OCI-LY3 (cell line): ENCODE data around the gene XAB2.

Source experiments
- H2AFZ ChIP-seq: fragments of 200-600, 300-600 bp; shearing (Covaris generic); 2 replicates; pipeline ENCODE4 v1.6.0; 2014; ENCODE audit warnings: antibody characterized with exemption, low read depth, low read length
- H3K27ac ChIP-seq: fragments of 200-600, 300-600 bp; sonication (generic); 2 replicates; pipeline ENCODE4 v1.5.1; 2014; ENCODE audit warnings: mild to moderate bottlenecking, low read length, moderate library complexity, mixed read lengths
- H3K27me3 ChIP-seq: fragments of 200-600, 300-600 bp; sonication (generic); 2 replicates; pipeline ENCODE4 v1.6.1; 2014; ENCODE audit warnings: low read depth, low read length, mixed read lengths
- H3K36me3 ChIP-seq: fragments of 200-600, 300-600 bp; sonication (generic); replicated peaks from 2 replicates; pipeline ENCODE3; 2014; ENCODE audit warnings: low read depth, low read length, mixed read lengths
- H3K4me1 ChIP-seq: fragments of 300-600, 200-600 bp; sonication (generic); 2 replicates; pipeline ENCODE4 v1.6.1; 2014; ENCODE audit warnings: low read length, mixed read lengths
- H3K4me2 ChIP-seq: fragments of 200-600, 300-600 bp; sonication (generic); 2 replicates; pipeline ENCODE4 v1.6.1; 2014; ENCODE audit warnings: low read length, mixed read lengths
- H3K4me3 ChIP-seq: fragments of 300-600, 200-600 bp; sonication (generic); 2 replicates; pipeline ENCODE4 v1.5.1; 2014; ENCODE audit warnings: antibody characterized with exemption, mild to moderate bottlenecking, low read length, moderate library complexity
- H3K79me2 ChIP-seq: fragments of 300-600, 200-600 bp; shearing (Covaris generic); 2 replicates; pipeline ENCODE4 v1.6.1; 2014; ENCODE audit warnings: mild to moderate bottlenecking, low read length, mixed read lengths
- H3K9ac ChIP-seq: fragments of 300-600, 200-600 bp; shearing (Covaris generic); 2 replicates; pipeline ENCODE4 v1.6.0; 2014; ENCODE audit warnings: mild to moderate bottlenecking, low read length, moderate library complexity
- H3K9me3 ChIP-seq: fragments of 200-600, 300-600 bp; shearing (Covaris generic); 2 replicates; pipeline ENCODE4 v1.6.1; 2014; ENCODE audit warnings: low read length, mixed read lengths; ENCODE audit not compliant: insufficient read depth
- H4K20me1 ChIP-seq: fragments of 200-600, 300-600 bp; sonication (generic); 2 replicates; pipeline ENCODE4 v1.6.1; 2016; ENCODE audit warnings: low read length, mixed read lengths; ENCODE audit not compliant: insufficient read depth
- EZH2phosphoT487 ChIP-seq: fragments of 200-600 bp; shearing (Covaris generic); IDR thresholded peaks from 2 replicates; pipeline ENCODE4 v1.6.1; 2018; ENCODE audit warnings: antibody characterized with exemption, mixed run types, low read depth
- TF ChIP-seq, protein P1 (sequence below): fragments of 200-600, 300-600 bp; sonication (generic); IDR thresholded peaks from 2 replicates; pipeline ENCODE4 v1.5.1; 2014; ENCODE audit warnings: antibody characterized with exemption, low read length, low read depth

The XAB2 gene

GRCh38 chr19:7598180-7598579 lies 31.2 kb downstream of the XAB2 start:
- Histone ChIP-seq H4K20me1 (no peaks in the 10 kb centered on the region), H2AFZ (no peak overlapping the region), H3K9ac (no peak overlapping the region), H3K4me3 (no peak overlapping the region), H3K9me3 (no peaks in the 10 kb centered on the region), H3K79me2 (no peaks in the 10 kb centered on the region), H3K36me3 (no peaks in the 10 kb centered on the region), H3K27ac (no peak overlapping the region), H3K4me2 (no peak overlapping the region), H3K27me3 (peaks cover 4% of the 10 kb centered on the region), H3K4me1 (no peaks in the 10 kb centered on the region)
- TF ChIP-seq EZH2phosphoT487: no peak
- TF ChIP-seq, protein P1, sequence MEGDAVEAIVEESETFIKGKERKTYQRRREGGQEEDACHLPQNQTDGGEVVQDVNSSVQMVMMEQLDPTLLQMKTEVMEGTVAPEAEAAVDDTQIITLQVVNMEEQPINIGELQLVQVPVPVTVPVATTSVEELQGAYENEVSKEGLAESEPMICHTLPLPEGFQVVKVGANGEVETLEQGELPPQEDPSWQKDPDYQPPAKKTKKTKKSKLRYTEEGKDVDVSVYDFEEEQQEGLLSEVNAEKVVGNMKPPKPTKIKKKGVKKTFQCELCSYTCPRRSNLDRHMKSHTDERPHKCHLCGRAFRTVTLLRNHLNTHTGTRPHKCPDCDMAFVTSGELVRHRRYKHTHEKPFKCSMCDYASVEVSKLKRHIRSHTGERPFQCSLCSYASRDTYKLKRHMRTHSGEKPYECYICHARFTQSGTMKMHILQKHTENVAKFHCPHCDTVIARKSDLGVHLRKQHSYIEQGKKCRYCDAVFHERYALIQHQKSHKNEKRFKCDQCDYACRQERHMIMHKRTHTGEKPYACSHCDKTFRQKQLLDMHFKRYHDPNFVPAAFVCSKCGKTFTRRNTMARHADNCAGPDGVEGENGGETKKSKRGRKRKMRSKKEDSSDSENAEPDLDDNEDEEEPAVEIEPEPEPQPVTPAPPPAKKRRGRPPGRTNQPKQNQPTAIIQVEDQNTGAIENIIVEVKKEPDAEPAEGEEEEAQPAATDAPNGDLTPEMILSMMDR: no peak

DNA sequence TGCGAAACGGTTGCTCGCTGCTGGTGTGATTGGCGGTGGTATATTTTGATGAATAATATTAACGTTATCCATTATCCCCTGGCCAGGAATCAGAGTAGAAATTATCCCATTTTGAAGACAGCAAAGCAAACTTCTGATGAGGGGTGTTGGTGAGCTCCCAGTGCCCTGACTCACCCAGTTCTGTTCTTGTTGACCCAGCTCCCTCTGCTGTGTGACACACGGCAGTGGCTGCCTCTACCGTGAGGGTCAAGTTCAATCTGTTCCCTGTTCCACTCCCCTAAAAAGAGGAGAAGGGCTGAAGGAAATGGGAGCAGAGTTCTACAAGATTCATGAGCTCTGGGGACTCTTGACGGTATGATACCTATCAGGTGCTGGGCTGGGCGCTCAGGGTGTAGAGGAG lies 31.7 kb downstream of the XAB2 start:
- no peaks in the 10 kb centered on the region for H3K36me3 ChIP-seq
- TF ChIP-seq, protein P1: no peak
- no peak for TF ChIP-seq EZH2phosphoT487

GRCh38 chr19:7596211-7596937 lies 33.0 kb downstream of the XAB2 start:
- Histone ChIP-seq H3K4me1 (no peaks in the 10 kb centered on the region), H3K27me3 (peaks cover 4% of the 10 kb centered on the region), H3K27ac (no peak overlapping the region), H3K4me2 (peak overlapping the region; percentile 75), H3K4me3 (peak overlapping the region; percentile 74), H2AFZ (no peak overlapping the region), H3K9ac (peak overlapping the region; percentile 36; the same call in 1 of the 2 replicates), H3K36me3 (no peaks in the 10 kb centered on the region), H4K20me1 (no peaks in the 10 kb centered on the region), H3K9me3 (no peaks in the 10 kb centered on the region), H3K79me2 (no peaks in the 10 kb centered on the region)
- no peak for TF ChIP-seq EZH2phosphoT487
- TF ChIP-seq, protein P1: no peak

More for the DNA sequence above, 31.7 kb downstream of the XAB2 start:
- H3K4me2 ChIP-seq: no peak overlapping the region
- no peak overlapping the region for H3K27ac ChIP-seq
- no peak overlapping the region for H2AFZ ChIP-seq
- H4K20me1 ChIP-seq: no peaks in the 10 kb centered on the region
- no peaks in the 10 kb centered on the region for H3K9me3 ChIP-seq
- no peak overlapping the region for H3K4me3 ChIP-seq
- no peaks in the 10 kb centered on the region for H3K4me1 ChIP-seq
- H3K27me3 ChIP-seq: peaks cover 4% of the 10 kb centered on the region
- H3K79me2 ChIP-seq: no peaks in the 10 kb centered on the region
- H3K9ac ChIP-seq: no peak overlapping the region

- H3K9ac ChIP-seq: peak within 1 kb of the TSS; percentile 36; the same call in 1 of the 2 replicates
- no peak within 1 kb of the TSS for H3K27ac ChIP-seq
- H3K27me3 ChIP-seq: peaks cover 4% of the 10 kb centered on the region
- H3K36me3 ChIP-seq: no peaks in the 10 kb centered on the region
- H2AFZ ChIP-seq: no peak within 1 kb of the TSS; the same call in 1 of the 2 replicates
- peak within 1 kb of the TSS; percentile 75 for H3K4me2 ChIP-seq
- H3K9me3 ChIP-seq: no peaks in the 10 kb centered on the region
- peak within 1 kb of the TSS; percentile 74 for H3K4me3 ChIP-seq
- no peaks in the 10 kb centered on the region for H3K4me1 ChIP-seq
- H3K79me2 ChIP-seq: no peaks in the 10 kb centered on the region
- no peaks in the 10 kb centered on the region for H4K20me1 ChIP-seq
- TF ChIP-seq EZH2phosphoT487: no peak
- TF ChIP-seq, protein P1: no peak
Observed at GRCh38 chr19:7595466-7596133, 33.7 kb downstream of the XAB2 start, which contains the start of gene CAMSAP3. Gene CAMSAP3, plus strand, starts transcription at chr19:7595863. Its CDS starts 140 bp downstream, at chr19:7596003.
